ENCODE results near the gene GABRB1. TPM values are rescaled to one million over a fixed set of nuclear protein-coding genes. Genes with fewer than 3 reads are reported as not detected.

Gene GABRB1
- total RNA-seq, 1 donor from 2014 or later, result 0.29 TPM

- no peak overlapping the region for H3K4me3 ChIP-seq (ENCODE audit: low read depth, low read length)
- no peak for TF ChIP-seq CTCF (conservative IDR thresholded peaks at IDR 0.05; ENCODE audit: low read depth, low read length)
- no peak for DNase-seq (ENCODE audit: low read depth)
Measured at GRCh38 chr4:47043821-47044220, 12.5 kb downstream of the GABRB1 start.

- H3K4me3 ChIP-seq (ENCODE audit: low read depth, low read length), result no peak overlapping the region
- TF ChIP-seq CTCF (conservative IDR thresholded peaks at IDR 0.05; ENCODE audit: low read depth, low read length), result no peak
- DNase-seq (ENCODE audit: low read depth), result no peak
Measured at GRCh38 chr4:47045261-47045660, 13.9 kb downstream of the GABRB1 start.

GRCh38 chr4:47049347-47049746, 18.0 kb downstream of the GABRB1 start:
- TF ChIP-seq CTCF (conservative IDR thresholded peaks at IDR 0.05; ENCODE audit: low read depth, low read length), result no peak
- DNase-seq (ENCODE audit: low read depth), result no peak
- H3K4me3 ChIP-seq (ENCODE audit: low read depth, low read length), result no peak overlapping the region

- no peak for DNase-seq (ENCODE audit: low read depth)
- H3K4me3 ChIP-seq (ENCODE audit: low read depth, low read length), result no peak overlapping the region
- TF ChIP-seq CTCF (conservative IDR thresholded peaks at IDR 0.05; ENCODE audit: low read depth, low read length), result no peak
Measured at GRCh38 chr4:47050761-47051725, 19.7 kb downstream of the GABRB1 start.

- DNase-seq (ENCODE audit: low read depth), result no peak
- H3K4me3 ChIP-seq (ENCODE audit: low read depth, low read length), result no peak overlapping the region
- no peak for TF ChIP-seq CTCF (conservative IDR thresholded peaks at IDR 0.05; ENCODE audit: low read depth, low read length)
Measured at GRCh38 chr4:47053485-47053884, 22.1 kb downstream of the GABRB1 start.

GRCh38 chr4:47054130-47054529, 22.8 kb downstream of the GABRB1 start:
- H3K4me3 ChIP-seq (ENCODE audit: low read depth, low read length), result no peak overlapping the region
- no peak for TF ChIP-seq CTCF (conservative IDR thresholded peaks at IDR 0.05; ENCODE audit: low read depth, low read length)
- no peak for DNase-seq (ENCODE audit: low read depth)

GRCh38 chr4:47057991-47058390, 26.6 kb downstream of the GABRB1 start:
- TF ChIP-seq CTCF (conservative IDR thresholded peaks at IDR 0.05; ENCODE audit: low read depth, low read length), result no peak
- H3K4me3 ChIP-seq (ENCODE audit: low read depth, low read length), result no peak overlapping the region
- no peak for DNase-seq (ENCODE audit: low read depth)
